Common myeloid progenitor, CD34-positive (primary cell): Measurements from ENCODE around the gene SPEG.

Experiments
- CTCF ChIA-PET: fragments of 350-600 bp; sonication (Branson Sonifier 250); formaldehyde crosslinking; loops from one replicate; lab custom pipeline; 2021; ENCODE audit warnings: antibody characterized with exemption; lab: Charles Lee
- POLR2A ChIA-PET: fragments of 350-600 bp; sonication (Branson Sonifier 250); formaldehyde crosslinking; loops from one replicate; lab custom pipeline; 2021; ENCODE audit warnings: antibody characterized with exemption; lab: Charles Lee
- DNase-seq, 3 donors: peaks; one replicate each; pipeline versions ENCODE4 v3.0.0 to v3.0.0-alpha.2; 2013
- H3K27ac ChIP-seq, 2 experiments: 1 replicate in 1 of 2; 2 replicates in 1 of 2; pipeline ENCODE4 v1.7.0; 2013; ENCODE audit warnings: inconsistent platforms in 2 of 2, low read length in 2 of 2, mild to moderate bottlenecking in 2 of 2, low read depth in 1 of 2, moderate library complexity in 1 of 2; ENCODE audit not compliant: severe bottlenecking in 2 of 2, insufficient read depth in 1 of 2, poor library complexity in 1 of 2
- H3K27me3 ChIP-seq, 5 experiments: replicated peaks in 2 of 5; 1 replicate in 3 of 5; 2 replicates in 2 of 5; pipeline versions ENCODE4 v1.6.1 to v1.7.0; 2013; ENCODE audit warnings: low read length in 4 of 5, mild to moderate bottlenecking in 2 of 5, moderate library complexity in 2 of 5, inconsistent platforms in 1 of 5; ENCODE audit not compliant: insufficient read depth in 5 of 5, control insufficient read depth in 4 of 5
- H3K36me3 ChIP-seq, 4 experiments: 1 replicate in 2 of 4; 2 replicates in 2 of 4; pipeline versions ENCODE4 v1.6.1 to v1.7.0; 2013; ENCODE audit warnings: low read length in 3 of 4, control low read depth in 1 of 4, mild to moderate bottlenecking in 1 of 4; ENCODE audit not compliant: control insufficient read depth in 4 of 4, insufficient read depth in 4 of 4
- H3K4me1 ChIP-seq, 4 experiments: 1 replicate in 3 of 4; 2 replicates in 1 of 4; pipeline versions ENCODE4 v1.6.1 to v1.7.1; 2013; ENCODE audit warnings: low read length in 3 of 4, mild to moderate bottlenecking in 3 of 4, control low read depth in 1 of 4, inconsistent platforms in 1 of 4, moderate library complexity in 1 of 4; ENCODE audit not compliant: control insufficient read depth in 4 of 4, insufficient read depth in 4 of 4; ENCODE audit errors: control extremely low read depth in 1 of 4
- H3K4me3 ChIP-seq, 7 experiments: 1 replicate in 4 of 7; 2 replicates in 3 of 7; pipeline versions ENCODE4 v1.5.1 to v1.7.0; 2013; ENCODE audit warnings: mild to moderate bottlenecking in 7 of 7, low read length in 6 of 7, moderate library complexity in 6 of 7, inconsistent platforms in 2 of 7, low read depth in 2 of 7, control low read depth in 1 of 7; ENCODE audit not compliant: insufficient read depth in 4 of 7, control insufficient read depth in 1 of 7; ENCODE audit errors: extremely low read depth in 1 of 7
- H3K9me3 ChIP-seq, 5 experiments: 1 replicate in 4 of 5; 2 replicates in 1 of 5; pipeline versions ENCODE4 v1.6.1 to v1.7.1; 2013; ENCODE audit warnings: low read length in 4 of 5, mild to moderate bottlenecking in 2 of 5, inconsistent platforms in 1 of 5, low read depth in 1 of 5, moderate library complexity in 1 of 5; ENCODE audit not compliant: control insufficient read depth in 4 of 5, insufficient read depth in 2 of 5; ENCODE audit errors: control extremely low read depth in 1 of 5
- WGBS: methylation state at CpG from one replicate; pipeline ENCODE4 v1.1.5; 2013; ENCODE audit not compliant: insufficient coverage; 5-methylcytosine and 5-hydroxymethylcytosine counted together

The SPEG gene

DNA sequence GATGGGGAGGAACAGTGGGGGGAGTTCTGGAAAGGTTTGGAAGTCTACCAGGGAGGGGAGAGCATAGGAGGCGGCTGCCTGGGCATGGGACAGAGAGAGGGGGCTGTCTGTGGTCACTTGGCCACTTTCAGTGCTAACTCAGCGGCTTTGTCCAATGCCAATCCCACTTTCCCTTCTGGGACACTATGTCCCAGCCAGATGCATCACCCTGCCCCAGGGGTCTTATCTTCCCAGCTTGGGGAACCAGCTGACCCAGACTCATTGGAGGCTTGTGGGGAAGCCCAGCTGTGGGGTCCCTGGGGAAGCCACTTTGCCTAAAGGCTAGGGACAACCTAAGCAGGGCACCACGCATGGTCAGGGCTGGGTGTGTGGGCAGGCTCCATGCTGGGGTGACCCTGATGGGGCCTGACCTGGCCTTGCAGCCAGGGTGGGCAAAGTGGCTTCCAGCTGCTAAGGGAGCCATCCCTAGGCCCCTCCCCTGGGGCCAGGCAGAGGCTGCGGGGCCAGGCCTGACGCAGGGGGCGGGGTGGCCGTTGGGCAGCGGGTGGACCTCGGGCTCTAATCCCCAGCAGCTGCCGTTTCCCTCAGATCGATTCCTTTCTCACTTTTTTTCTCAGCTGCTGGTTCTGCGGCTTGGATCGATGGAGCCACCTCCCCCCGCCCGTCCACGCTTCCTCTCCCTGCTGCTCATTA lies 78.0 kb downstream of the SPEG start:
- no peaks in the 10 kb centered on the region for H3K9me3 ChIP-seq
- H3K4me1 ChIP-seq: peaks cover 0 to 57% (median 47%) of the 10 kb centered on the region in 4 experiments
- WGBS: 15% methylated on average over 12 of the region's 16 CpGs
- no peak for DNase-seq
- H3K36me3 ChIP-seq: no peaks in the 10 kb centered on the region
- no peak overlapping the region for H3K4me3 ChIP-seq
- CTCF ChIA-PET: interaction anchor here (2.6 to 60.5 kb wide), 3 partner anchors 12 to 110 kb away, joined by 7 to 1724 read pairs (median 1724); partner anchors contain the start of genes ASIC4, CHPF, GMPPA and TMEM198
- H3K27me3 ChIP-seq: peaks cover 0 to 84% (median 30%) of the 10 kb centered on the region in 5 experiments
- H3K27ac ChIP-seq: no peak overlapping the region
- POLR2A ChIA-PET: no interaction called here

DNA sequence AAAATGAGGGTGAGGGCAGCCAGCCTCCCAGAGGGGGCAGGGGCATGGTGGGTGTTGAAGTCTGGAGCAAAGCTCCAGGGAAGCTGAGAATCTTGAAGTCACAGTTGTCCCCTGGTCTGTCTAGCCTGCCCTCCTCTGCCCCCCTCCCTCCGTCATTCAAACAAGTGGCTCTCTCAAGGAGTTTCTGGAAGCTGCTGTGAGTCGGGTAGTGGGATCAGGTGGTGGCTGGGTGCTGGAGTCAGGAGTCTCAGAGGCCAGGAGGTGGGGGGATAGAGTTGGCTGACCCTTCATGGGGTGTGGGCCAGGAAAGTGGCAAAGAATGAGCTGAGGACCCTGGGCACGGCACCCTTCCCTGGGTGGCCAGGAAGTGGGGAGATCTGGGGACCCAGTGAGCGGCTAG lies 79.1 kb downstream of the SPEG start:
- peak overlapping the region in 4 of 7 experiments; percentile 15 to 42 (median 34) for H3K4me3 ChIP-seq
- peak in 2 of 3 donors; percentile 28 to 40 for DNase-seq
- POLR2A ChIA-PET: no interaction called here
- no peaks in the 10 kb centered on the region for H3K9me3 ChIP-seq
- no peak overlapping the region for H3K27ac ChIP-seq
- CTCF ChIA-PET: interaction anchor here (2.6 to 60.5 kb wide), 3 partner anchors 11 to 111 kb away, joined by 7 to 1724 read pairs (median 1724); partner anchors contain the start of genes ASIC4, CHPF, GMPPA and TMEM198
- H3K27me3 ChIP-seq: peaks cover 0 to 86% (median 30%) of the 10 kb centered on the region in 5 experiments
- H3K36me3 ChIP-seq: no peaks in the 10 kb centered on the region
- 0% methylated on average over 3 of the region's 4 CpGs for WGBS
- H3K4me1 ChIP-seq: peaks cover 0 to 57% (median 46%) of the 10 kb centered on the region in 4 experiments

DNA sequence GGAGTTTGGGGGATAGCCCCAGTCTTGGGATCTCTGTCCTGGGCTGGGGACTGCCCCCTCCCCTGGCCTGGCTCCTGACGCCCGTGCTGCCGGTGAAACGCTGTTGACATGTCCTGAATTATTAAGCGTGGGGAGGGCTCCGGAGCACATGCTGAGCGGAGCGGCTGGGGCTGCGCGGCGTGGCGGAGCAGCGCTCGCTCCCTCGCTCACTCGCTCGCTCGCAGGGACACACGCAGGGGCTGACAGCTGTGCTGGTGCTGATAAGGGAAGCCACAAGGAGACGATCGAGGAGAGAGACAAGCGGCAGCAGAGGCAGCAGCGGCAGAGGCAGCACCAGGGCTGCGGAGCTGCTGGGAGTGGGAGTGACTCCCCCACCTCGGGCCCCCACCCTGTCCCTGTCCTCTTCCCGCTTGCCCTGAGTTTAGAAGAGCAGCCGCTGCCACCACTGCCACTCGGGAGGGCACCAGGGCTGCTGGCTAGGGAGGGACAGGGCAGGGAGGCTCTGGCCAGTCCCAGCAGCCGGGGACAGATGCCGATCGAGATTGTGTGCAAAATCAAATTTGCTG lies 79.6 kb downstream of the SPEG start, which contains the start of gene ASIC4:
Gene ASIC4, plus strand, starts transcription at position 287 of the 566 bp plus-strand sequence. Its CDS starts 243 bp downstream, at position 530.
- Histone ChIP-seq H3K36me3 (no peaks in the 10 kb centered on the region), H3K9me3 (no peaks in the 10 kb centered on the region), H3K4me1 (peaks cover 0 to 53% (median 41%) of the 10 kb centered on the region in 4 experiments), H3K4me3 (peak within 1 kb of the TSS in 5 of 7 experiments; percentile 5 to 46 (median 36)), H3K27me3 (peaks cover 0 to 88% (median 30%) of the 10 kb centered on the region in 5 experiments), H3K27ac (no peak within 1 kb of the TSS)
- CTCF ChIA-PET: interaction anchor here (2.6 to 60.5 kb wide), 3 partner anchors 10 to 111 kb away, joined by 7 to 1724 read pairs (median 1724); partner anchors contain the start of genes ASIC4, CHPF, GMPPA and TMEM198
- 8% methylated on average over 16 of the region's 31 CpGs for WGBS
- DNase-seq: peak; percentile 81 to 96 (median 90)
- POLR2A ChIA-PET: interaction anchor here (0.5 kb wide), 1 partner anchor 9 kb away, joined by 4 read pairs; no protein-coding TSS in a partner anchor

DNA sequence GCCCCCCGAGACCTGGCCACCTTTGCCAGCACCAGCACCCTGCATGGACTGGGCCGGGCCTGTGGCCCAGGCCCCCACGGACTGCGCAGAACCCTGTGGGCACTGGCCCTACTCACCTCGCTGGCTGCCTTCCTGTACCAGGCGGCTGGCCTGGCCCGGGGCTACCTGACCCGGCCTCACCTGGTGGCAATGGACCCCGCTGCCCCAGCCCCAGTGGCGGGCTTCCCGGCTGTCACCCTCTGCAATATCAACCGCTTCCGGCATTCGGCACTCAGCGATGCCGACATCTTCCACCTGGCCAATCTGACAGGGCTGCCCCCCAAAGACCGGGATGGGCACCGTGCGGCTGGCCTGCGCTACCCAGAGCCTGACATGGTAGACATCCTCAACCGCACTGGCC lies 80.2 kb downstream of the SPEG start:
- no peaks in the 10 kb centered on the region for H3K36me3 ChIP-seq
- WGBS: 95% methylated on average over 21 of the region's 21 CpGs
- ChIA-PET POLR2A (interaction anchor here (0.5 kb wide), 1 partner anchor 9 kb away, joined by 4 read pairs; no protein-coding TSS in a partner anchor), CTCF (interaction anchor here (1.1 to 60.5 kb wide), 4 partner anchors 10 to 112 kb away, joined by 3 to 1724 read pairs (median 866); partner anchors contain the start of genes ASIC4, CHPF, GMPPA and TMEM198)
- H3K4me1 ChIP-seq: peaks cover 0 to 47% (median 36%) of the 10 kb centered on the region in 4 experiments
- no peak overlapping the region for H3K27ac ChIP-seq
- peak overlapping the region in 1 of 7 experiments; percentile 46 for H3K4me3 ChIP-seq
- H3K27me3 ChIP-seq: peaks cover 0 to 90% (median 30%) of the 10 kb centered on the region in 5 experiments
- DNase-seq: no peak
- H3K9me3 ChIP-seq: no peaks in the 10 kb centered on the region

DNA sequence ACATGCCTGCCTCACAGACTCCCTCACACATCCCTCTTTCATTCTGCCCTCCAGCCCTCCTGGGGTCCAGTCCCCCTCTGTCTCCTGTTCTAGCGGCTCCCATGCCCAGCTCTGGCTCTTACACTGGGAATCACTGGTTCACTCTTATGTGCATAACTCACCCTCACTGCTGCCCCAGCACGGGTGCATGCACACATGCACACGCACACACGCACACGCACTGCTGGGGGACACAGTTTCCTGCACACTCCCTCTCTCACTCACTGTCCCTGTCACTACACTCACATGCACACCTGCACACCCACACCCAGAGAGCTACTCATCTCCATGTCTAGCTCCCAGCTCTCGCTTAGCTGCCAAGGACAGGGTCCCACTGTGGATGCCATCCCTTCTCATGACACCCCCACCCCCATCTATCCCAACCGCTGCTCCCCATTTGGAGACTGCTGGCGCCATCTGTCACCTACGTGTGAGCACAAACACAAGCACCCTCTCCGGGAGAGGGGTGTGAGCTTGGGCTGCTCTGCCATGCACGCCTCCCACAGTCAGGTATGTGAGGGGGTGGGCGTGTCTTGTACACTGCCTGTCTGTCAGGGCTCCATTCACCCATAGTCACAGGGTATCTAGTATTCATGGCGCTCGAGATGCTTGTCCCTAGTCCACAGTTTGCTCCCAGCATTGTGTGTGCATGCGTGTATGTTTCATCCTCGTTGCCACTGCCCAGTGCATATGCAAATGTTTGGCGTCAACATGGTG lies 81.4 kb downstream of the SPEG start:
- no peak for DNase-seq
- WGBS: 80% methylated on average over 15 of the region's 17 CpGs
- H3K36me3 ChIP-seq: no peaks in the 10 kb centered on the region
- H3K4me1 ChIP-seq: peaks cover 0 to 42% (median 28%) of the 10 kb centered on the region in 4 experiments
- no peak overlapping the region for H3K27ac ChIP-seq
- peaks cover 0 to 89% (median 26%) of the 10 kb centered on the region in 5 experiments for H3K27me3 ChIP-seq
- CTCF ChIA-PET: interaction anchor here (1.1 to 60.5 kb wide), 3 partner anchors 8 to 44 kb away, joined by 3 to 1724 read pairs (median 1724); partner anchors contain the start of genes ASIC4, CHPF, GMPPA and TMEM198
- H3K9me3 ChIP-seq: no peaks in the 10 kb centered on the region
- POLR2A ChIA-PET: no interaction called here
- H3K4me3 ChIP-seq: no peak overlapping the region

DNA sequence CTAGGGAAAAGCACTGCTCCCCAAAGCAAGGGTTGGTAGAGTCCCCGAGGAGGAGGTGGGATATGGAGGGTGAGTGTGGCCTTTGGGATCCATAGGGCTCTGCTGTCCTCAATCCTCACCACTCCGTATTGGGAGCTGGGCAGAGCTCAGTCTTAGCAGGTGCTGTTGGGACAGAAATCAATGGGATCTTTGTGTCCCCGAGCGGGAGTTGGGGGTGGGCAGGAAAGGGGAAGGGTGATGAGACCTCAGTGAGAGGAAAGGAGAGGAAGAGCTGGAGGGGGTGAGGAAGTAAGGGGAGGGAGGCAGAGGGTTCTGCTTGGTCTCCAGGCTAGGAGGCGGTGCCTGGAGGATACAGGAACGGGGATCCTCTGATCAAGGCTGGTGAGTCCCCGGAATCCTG lies 82.2 kb downstream of the SPEG start:
- CTCF ChIA-PET: interaction anchor here (1.0 to 60.5 kb wide), 3 partner anchors 8 to 63 kb away, joined by 3 to 1724 read pairs (median 1724); partner anchors contain the start of genes ASIC4, CHPF, GMPPA and TMEM198
- POLR2A ChIA-PET: no interaction called here
- H3K4me1 ChIP-seq: peaks cover 0 to 48% (median 33%) of the 10 kb centered on the region in 4 experiments
- H3K9me3 ChIP-seq: no peaks in the 10 kb centered on the region
- H3K27me3 ChIP-seq: peaks cover 0 to 90% (median 26%) of the 10 kb centered on the region in 5 experiments
- H3K4me3 ChIP-seq: no peak overlapping the region
- no peak for DNase-seq
- H3K36me3 ChIP-seq: no peaks in the 10 kb centered on the region
- no peak overlapping the region for H3K27ac ChIP-seq
- WGBS: 33% methylated on average over 3 of the region's 7 CpGs
